Measurements from ENCODE around the gene NCAPG.
A peak's percentile ranks its signal among the peaks of the same experiment; 100 is the strongest.
"Not testable (repeated sequence)": the region's sequence is repeated elsewhere in the genome, so short reads cannot be mapped to it uniquely, and the experiment has no call there.

The NCAPG gene

GRCh38 chr4:17788956-17789355, 21.8 kb upstream of the NCAPG start:
- DNase-seq, result no peak

- DNase-seq, result no peak
These were observed 16.0 kb upstream of the NCAPG start for GRCh38 chr4:17794730-17795129.

DNA sequence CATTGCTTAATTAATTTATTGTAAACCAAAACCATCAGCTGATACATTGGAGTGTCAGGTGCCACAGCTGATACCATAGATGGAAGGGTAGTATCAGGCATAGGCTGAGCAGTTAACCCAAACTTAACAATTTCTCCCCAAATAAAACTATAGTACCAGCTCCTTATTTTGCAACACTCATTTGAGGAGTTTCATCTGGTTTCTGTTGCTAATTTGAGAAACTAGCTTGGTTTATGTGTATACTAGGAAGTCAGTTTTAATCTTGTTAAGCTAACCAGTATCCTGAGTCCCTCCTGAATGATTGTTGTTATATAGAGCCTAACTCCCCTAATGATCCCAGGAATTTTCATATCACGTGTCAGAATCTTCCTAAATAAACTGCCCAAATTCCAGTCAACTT, 13.0 kb upstream of the NCAPG start:
- no peak for DNase-seq

DNA sequence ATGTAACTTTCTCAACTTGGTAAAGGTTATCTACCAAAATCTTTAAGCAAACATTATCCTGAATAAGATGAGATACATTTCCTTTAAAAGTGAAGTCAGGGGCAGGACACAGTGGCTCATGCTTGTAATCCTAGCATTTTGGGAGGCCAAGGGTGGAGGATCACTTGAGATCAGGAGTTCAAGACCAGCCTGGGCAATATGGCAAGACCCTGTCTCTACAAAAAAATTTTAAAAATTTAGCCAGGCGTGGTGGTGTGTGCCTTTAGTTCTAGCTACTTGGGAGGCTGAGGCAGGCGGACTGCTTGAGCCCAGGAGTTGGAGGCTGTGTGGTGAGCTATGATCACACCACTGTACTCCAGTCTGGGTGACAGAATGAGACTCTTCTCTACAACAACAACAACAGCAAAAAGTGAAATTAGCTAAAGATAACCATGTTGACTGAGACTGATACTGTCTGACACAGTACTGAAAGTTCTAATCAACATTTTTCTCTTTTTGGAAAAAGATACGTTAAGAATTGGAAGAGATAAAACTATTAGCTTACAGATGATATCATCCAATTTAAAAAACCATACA, 5.1 kb upstream of the NCAPG start:
- no peak for DNase-seq

DNA sequence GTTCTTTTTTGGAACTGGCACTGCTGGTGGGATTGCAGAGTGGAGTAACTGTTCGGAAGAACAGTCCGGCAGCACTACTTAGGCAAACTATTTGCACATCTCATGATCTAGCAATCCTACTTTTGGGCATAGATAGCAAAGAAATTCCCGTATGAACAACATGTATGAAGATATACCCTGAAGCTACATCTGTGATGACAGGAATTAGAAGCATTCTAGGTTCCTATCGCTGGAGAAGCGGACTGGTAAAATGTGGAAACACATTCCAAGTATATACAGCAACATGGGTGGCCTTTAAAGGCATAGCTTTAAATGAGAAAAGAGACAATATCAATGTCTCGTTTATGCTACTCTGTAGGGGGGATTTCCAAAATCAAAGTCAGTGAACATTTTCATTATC, 3.3 kb upstream of the NCAPG start:
- no peak for DNase-seq

DNA sequence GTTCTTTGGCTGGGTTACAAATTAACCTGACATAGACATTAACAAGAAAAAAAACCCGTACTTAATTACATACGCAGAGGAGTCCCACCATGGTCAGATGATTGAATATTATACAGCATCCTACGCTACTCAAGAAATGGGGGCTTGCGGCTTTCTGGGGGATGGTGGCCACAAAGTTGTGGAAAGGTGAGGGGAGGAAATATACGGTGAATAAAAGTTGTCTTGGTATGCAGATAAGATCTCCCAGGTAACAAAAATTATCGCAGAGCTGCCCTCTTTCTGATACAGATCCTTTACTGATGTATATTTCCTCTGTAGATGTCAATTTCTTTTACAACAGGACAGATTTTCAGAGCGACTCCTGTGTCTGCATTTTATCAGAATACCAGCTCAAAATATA, 1.1 kb upstream of the NCAPG start:
- no peak for DNase-seq

- no peak for DNase-seq
These were observed 362 bp downstream of the NCAPG start for GRCh38 chr4:17811078-17811603.

- DNase-seq, result no peak
These were observed 1.3 kb downstream of the NCAPG start for GRCh38 chr4:17812125-17812524.

- no peak for DNase-seq
These were observed 2.0 kb downstream of the NCAPG start for GRCh38 chr4:17812801-17813200.

GRCh38 chr4:17814140-17814539, 3.4 kb downstream of the NCAPG start:
- DNase-seq, result no peak

- no peak for DNase-seq
These were observed 5.4 kb downstream of the NCAPG start for GRCh38 chr4:17816142-17816541.

- DNase-seq, result peak; percentile 5
These were observed 6.2 kb downstream of the NCAPG start for GRCh38 chr4:17817027-17817426.

DNA sequence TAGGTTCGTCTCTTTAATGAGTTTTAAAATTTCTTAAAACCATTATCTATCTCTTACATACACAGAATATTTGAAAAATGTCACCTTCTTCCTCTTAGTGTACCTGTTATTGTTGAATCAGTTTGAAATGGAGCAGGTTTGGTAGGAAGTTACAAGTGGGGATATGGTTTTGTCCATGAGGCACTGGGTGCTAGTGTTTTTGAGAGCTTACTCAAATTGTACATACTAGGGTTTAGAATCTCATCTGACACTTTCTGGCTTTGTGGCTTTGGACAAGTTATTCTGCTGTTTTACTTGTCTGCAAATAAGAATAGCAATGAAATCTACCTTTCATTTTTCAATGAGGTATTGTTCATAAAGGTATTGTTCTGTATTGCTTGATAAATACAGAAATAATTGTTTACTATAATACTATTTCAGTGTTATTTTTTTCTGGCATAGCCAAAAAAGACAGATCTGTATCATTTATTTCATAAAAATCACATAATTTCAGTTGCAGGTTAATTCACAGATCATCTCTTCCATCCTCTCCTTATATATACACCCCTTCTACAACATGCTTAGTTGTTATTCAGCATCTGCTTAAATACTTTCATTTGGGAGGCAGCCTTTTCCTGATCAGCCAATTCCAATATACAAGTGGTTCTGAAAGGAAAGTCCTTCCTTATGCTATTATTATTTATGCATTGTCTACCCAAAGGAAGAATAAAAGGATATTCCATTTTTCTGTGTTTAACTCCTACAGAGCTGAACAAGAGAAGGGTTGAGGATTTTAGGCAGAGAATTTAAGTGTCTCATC, 13.3 kb downstream of the NCAPG start:
- no peak for DNase-seq

DNA sequence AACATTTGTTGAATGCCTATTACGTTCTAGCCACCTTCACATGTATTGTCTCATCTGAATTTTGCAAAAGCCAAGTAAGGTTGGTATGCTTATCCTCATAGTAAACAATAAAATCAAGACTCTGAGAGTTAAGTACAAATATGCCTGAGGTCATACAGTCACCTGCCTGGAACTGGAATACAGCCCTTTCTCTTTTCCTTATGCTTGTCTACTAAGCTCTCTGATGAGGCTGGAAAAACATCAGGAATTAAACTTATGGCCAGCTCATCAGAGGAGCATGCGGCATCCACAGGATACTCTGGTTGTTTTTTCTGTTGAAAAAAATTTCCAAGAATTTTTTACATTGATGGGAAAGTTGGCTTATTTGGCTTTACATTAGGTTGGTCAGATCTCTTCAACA, 35.5 kb downstream of the NCAPG start:
- no peak for DNase-seq

DNA sequence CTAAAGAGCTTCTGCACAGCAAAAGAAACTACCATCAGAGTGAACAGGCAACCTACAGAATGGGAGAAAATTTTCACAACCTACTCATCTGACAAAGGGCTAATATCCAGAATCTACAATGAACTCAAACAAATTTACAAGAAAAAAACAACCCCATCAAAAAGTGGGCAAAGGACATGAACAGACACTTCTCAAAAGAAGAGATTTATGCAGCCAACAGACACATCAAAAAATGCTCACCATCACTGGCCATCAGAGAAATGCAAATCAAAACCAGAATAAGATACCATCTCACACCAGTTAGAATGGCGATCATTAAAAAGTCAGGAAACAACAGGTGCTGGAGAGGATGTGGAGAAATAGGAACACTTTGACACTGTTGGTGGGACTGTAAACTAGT, 39.5 kb downstream of the NCAPG start:
- DNase-seq, result not testable (repeated sequence)

DNA sequence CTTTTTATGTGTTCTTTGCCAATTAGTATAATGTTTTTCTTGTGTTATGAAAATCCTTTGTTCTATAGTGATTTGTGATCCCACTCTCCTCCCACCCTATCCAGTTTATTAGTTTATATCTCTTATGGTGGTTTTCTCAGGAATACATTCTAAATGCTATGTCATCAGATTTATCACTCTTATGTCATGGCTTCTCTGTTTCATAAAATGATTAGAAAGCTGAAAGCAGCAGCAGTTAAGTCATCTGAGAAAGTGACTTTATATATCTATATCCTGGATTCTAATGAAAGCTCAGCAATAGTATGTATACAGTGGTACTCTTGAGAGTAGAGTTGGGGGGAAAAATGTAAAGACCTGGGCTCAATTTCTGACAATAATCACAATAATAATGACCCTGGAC, 41.2 kb downstream of the NCAPG start:
- DNase-seq, result no peak

GRCh38 chr4:17854036-17854435, 43.3 kb downstream of the NCAPG start:
- DNase-seq, result no peak

GRCh38 chr4:17859793-17860406, 49.1 kb downstream of the NCAPG start:
- DNase-seq, result no peak

DNA sequence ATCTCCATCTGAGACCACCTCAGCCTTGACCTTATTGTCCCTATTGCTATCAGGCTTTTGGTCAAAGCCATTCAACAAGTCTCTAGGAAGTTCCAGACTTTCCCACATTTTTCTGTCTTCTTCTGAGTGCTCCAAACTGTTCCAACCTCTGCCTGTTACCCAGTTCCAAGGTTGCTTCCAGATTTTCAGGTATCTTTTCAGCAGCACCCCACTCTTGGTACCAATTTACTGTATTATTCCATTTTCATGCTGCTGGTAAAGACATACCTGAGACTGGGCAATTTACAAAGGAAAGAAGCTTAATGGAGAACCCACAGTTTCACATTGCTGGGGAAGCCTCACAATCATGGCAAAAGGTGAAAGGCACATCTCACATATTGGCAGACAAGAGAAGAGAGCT, 51.1 kb downstream of the NCAPG start:
- not testable (repeated sequence) for DNase-seq

- DNase-seq, result no peak
These were observed 55.1 kb downstream of the NCAPG start for GRCh38 chr4:17865866-17866363.

- no peak for DNase-seq
These were observed 56.0 kb downstream of the NCAPG start for GRCh38 chr4:17866810-17867209.

DNA sequence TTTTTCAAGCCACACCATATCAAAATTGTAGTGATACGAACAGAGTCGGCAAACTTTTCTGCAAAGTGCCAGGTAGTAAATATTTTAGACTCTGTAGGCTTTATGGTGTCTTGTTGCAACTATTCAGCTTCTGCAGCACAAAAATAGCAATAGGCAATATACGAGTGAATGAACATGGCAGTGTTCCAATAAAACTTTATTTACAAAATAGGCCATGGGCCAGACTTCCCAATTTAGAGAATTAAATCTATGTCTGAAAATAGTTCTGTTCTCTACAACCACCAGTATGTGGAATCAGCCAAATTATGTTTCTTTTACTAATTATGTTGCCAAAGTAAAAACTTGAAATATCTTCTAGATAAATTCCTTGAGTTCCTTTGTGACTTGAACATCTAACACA, 56.5 kb downstream of the NCAPG start:
- no peak for DNase-seq

DNA sequence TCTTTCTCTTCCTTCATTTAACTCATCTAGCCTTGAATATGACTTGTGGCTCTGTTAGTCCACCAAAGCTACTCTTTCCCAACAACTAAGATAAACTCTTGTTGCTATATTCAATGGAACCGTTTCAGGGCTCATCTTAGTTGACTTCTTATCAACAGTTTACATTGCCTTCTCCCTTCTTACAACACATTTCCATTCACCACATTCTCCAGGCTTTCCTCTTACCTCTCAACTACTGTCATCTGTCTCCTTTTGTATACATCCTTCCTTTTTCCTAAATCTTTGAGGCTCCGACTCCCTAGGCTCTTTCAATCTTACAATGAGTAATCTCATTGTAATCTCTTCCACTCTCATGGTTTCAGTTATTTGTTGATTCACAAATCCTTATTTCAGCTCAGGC, 58.5 kb downstream of the NCAPG start:
- no peak for DNase-seq

Data from NCI-H345 (cell line).